Activated T-cell treated with anti-CD3 and anti-CD28 coated beads, Interleukin-2, amount 50 U/mL, for 4 hours (primary cell): ENCODE data around the gene CCR8. TPM values are rescaled to one million over a fixed set of nuclear protein-coding genes. Genes with fewer than 3 reads are reported as not detected.

Experiments used
- ATAC-seq, 2 donors: fragments of 200-7000 bp; cut with Tn5 transposase; one replicate each; pipeline ENCODE4 v1.10.0; 2021
- DNase-seq: peaks from one replicate; pipeline ENCODE4 v3.0.0-alpha.2; 2020
- H3K27me3 Mint-ChIP-seq: one replicate; pipeline ENCODE4 v1.8.0; 2021; ENCODE audit warnings: low read depth, mixed read lengths
- H3K36me3 Mint-ChIP-seq: one replicate; pipeline ENCODE4 v1.8.0; 2022; ENCODE audit warnings: mixed read lengths; ENCODE audit not compliant: insufficient read depth
- H3K4me1 Mint-ChIP-seq: one replicate; pipeline ENCODE4 v1.8.0; 2021; ENCODE audit warnings: low read depth, mixed read lengths
- H3K4me3 Mint-ChIP-seq: one replicate; pipeline ENCODE4 v1.8.0; 2021; ENCODE audit warnings: mild to moderate bottlenecking, moderate library complexity, mixed read lengths
- H3K9me3 Mint-ChIP-seq: one replicate; pipeline ENCODE4 v1.8.0; 2021; ENCODE audit warnings: mixed read lengths
- total RNA-seq, 3 donors: library from RNA; stranded (reverse); gene quantifications; one replicate each; pipeline ENCODE4 v1.2.1, GENCODE V29; 2021

CCR8 gene
- total RNA-seq, 3 donors from 2014 or later = 0.40 to 1.4 (median 0.87) TPM

DNA sequence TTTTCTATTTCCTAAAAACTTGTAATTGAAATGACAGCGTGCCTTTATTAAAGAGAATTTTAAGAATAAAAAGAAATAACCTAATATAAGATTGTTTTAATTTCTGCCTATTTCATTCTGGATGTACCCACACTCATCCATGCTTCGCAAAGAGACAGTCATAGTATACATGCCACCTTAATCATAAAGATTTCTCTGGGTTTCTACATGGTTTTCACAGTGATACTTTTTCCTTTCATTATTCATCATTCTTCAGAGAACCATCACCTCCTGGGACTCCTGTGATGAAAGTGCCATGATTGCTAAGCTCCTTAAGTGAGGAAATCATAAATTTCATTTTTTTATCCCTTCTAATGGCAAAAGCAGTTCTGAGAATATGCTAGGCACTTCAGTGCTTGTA is 4.3 kb upstream of the CCR8 start:
- no peak for DNase-seq
- Mint-ChIP-seq H3K36me3 (no peaks in the 10 kb centered on the region), H3K9me3 (no peaks in the 10 kb centered on the region), H3K27me3 (no peaks in the 10 kb centered on the region), H3K4me1 (peaks cover 48% of the 10 kb centered on the region), H3K4me3 (no peak overlapping the region)
- ATAC-seq = peak; percentile 51 to 65

DNA sequence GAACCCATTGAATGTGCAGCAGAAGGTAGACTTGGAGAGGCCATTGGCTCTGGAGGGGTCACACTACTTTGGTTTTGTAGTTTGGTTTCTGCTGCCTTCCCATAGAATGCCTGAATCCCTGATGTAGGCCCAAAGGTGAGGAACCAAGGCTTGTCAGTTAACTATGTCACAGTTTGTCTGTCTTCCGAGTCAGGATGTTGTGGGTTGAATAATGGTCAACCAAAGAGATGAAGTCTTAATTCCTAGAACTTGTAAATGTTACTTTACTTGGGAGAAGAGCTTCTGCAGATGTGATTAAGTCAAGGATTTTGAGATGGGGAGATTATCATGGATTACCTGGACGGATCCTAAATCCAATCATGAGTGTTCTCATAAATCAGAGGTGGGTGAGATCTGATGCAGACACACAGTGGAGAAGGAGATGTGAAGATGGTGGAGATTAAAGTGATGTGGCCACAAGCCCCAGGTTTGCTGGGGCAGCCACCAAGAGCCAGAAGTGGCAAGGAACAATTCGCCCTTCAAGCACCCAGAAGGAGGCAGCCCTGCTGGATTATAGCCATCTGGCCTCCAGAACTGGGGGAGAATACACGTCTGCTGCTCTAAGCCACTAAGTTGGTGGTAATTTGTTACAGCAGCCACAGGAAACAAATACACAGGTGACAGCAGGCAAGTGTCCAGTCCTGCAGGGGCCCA is 2.3 kb upstream of the CCR8 start:
- Mint-ChIP-seq H3K4me1 (peaks cover 41% of the 10 kb centered on the region), H3K9me3 (no peaks in the 10 kb centered on the region), H3K27me3 (no peaks in the 10 kb centered on the region), H3K36me3 (no peaks in the 10 kb centered on the region), H3K4me3 (no peak overlapping the region)
- ATAC-seq (no peak), DNase-seq (no peak)

DNA sequence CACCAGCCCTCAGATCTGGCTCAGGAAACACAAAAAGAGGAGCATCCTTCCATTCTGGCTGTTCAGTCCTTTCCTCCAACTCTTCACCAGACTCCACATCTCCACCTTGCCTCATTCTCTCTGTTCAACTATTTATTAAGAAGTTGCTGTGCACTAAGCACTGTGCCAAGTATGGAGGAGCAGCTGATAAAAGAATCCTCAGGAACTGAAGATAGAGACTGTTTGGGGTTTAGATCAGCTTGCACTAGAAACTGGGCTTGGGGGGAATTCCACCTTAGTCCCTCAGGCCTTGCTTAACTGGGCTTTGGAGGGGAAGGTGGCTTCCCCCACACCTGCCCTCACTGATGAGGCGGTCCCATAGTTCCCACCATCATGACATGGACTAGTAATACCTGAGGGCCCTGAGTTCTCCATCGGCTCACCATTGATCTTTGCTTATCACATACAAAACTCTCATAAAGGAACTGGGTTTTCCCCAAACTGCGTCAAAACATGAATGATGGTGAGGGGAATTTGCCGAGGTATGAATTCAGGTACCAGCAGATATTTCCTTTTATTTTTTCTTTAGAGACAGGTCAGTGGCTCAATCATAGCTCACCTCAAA is 1.7 kb upstream of the CCR8 start:
- H3K4me1 Mint-ChIP-seq = peaks cover 38% of the 10 kb centered on the region
- DNase-seq = no peak
- H3K4me3 Mint-ChIP-seq = peak overlapping the region; percentile 7
- H3K36me3 Mint-ChIP-seq = no peaks in the 10 kb centered on the region
- ATAC-seq = peak; percentile 70 to 81
- no peaks in the 10 kb centered on the region for H3K9me3 Mint-ChIP-seq
- no peaks in the 10 kb centered on the region for H3K27me3 Mint-ChIP-seq

- peaks cover 3% of the 10 kb centered on the region for H3K27me3 Mint-ChIP-seq
- DNase-seq = no peak
- H3K4me1 Mint-ChIP-seq = peaks cover 23% of the 10 kb centered on the region
- no peak for ATAC-seq
- H3K36me3 Mint-ChIP-seq = no peaks in the 10 kb centered on the region
- H3K9me3 Mint-ChIP-seq = no peaks in the 10 kb centered on the region
- H3K4me3 Mint-ChIP-seq = no peak overlapping the region
Measured at GRCh38 chr3:39330824-39331223, 1.3 kb downstream of the CCR8 start.

GRCh38 chr3:39332525-39332924 is 3.0 kb downstream of the CCR8 start:
- ATAC-seq = no peak
- H3K36me3 Mint-ChIP-seq = no peaks in the 10 kb centered on the region
- peaks cover 3% of the 10 kb centered on the region for H3K27me3 Mint-ChIP-seq
- H3K4me3 Mint-ChIP-seq = no peak overlapping the region
- no peaks in the 10 kb centered on the region for H3K9me3 Mint-ChIP-seq
- peaks cover 14% of the 10 kb centered on the region for H3K4me1 Mint-ChIP-seq
- DNase-seq = no peak

- H3K36me3 Mint-ChIP-seq = no peaks in the 10 kb centered on the region
- H3K9me3 Mint-ChIP-seq = no peaks in the 10 kb centered on the region
- H3K4me3 Mint-ChIP-seq = no peak overlapping the region
- no peak for ATAC-seq
- H3K27me3 Mint-ChIP-seq = peaks cover 3% of the 10 kb centered on the region
- H3K4me1 Mint-ChIP-seq = peaks cover 4% of the 10 kb centered on the region
- no peak for DNase-seq
Measured at GRCh38 chr3:39333607-39334006, 4.1 kb downstream of the CCR8 start.

DNA sequence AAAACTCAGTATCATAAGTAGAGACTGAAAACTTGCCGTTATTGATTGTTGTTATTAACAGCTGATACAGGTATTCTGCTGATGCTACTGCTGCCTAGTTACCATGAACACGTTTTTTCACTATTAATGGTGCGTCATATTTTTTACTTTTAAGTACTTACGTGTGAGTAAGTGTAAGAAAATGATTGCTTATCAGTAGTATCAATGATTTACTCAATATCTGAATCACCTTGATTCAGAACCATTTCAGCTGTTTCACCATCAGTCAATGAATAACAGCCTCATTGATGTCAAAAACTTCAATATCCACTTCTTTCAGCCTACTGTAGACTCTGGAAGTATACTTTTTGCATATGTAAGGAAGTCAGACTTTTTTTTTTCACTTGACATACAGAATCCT is 4.7 kb downstream of the CCR8 start:
- Mint-ChIP-seq H3K36me3 (no peaks in the 10 kb centered on the region), H3K4me3 (no peak overlapping the region), H3K4me1 (peaks cover 4% of the 10 kb centered on the region), H3K9me3 (no peaks in the 10 kb centered on the region), H3K27me3 (peaks cover 3% of the 10 kb centered on the region)
- DNase-seq (no peak), ATAC-seq (no peak)

- no peak overlapping the region for H3K4me3 Mint-ChIP-seq
- DNase-seq (no peak), ATAC-seq (no peak)
- no peaks in the 10 kb centered on the region for H3K4me1 Mint-ChIP-seq
- no peaks in the 10 kb centered on the region for H3K36me3 Mint-ChIP-seq
- H3K27me3 Mint-ChIP-seq = peaks cover 5% of the 10 kb centered on the region
- no peaks in the 10 kb centered on the region for H3K9me3 Mint-ChIP-seq
Measured at GRCh38 chr3:39338201-39338600, 8.7 kb downstream of the CCR8 start.

DNA sequence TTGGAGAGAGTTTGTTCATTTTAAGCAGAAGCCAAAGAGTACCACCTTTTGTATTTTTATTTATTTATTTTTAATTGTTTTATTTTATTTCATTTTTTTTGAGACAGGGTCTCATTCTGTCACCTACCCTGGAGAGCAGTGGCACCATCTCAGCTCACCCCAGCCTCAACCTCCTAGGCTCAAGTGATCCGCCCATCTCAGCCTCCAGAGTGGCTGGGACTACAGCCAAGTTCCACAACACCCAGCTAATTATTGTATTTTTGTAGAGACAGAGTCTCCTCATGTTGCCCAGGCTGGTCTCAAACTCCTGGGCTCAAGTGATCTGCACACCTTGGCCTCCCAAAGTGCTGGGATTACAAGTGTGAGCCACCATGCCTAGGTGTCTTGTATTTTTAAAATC is 9.6 kb downstream of the CCR8 start:
- H3K36me3 Mint-ChIP-seq = no peaks in the 10 kb centered on the region
- ATAC-seq = no peak
- no peaks in the 10 kb centered on the region for H3K9me3 Mint-ChIP-seq
- H3K4me3 Mint-ChIP-seq = no peak overlapping the region
- peaks cover 5% of the 10 kb centered on the region for H3K27me3 Mint-ChIP-seq
- no peaks in the 10 kb centered on the region for H3K4me1 Mint-ChIP-seq
- DNase-seq = no peak

- no peaks in the 10 kb centered on the region for H3K9me3 Mint-ChIP-seq
- peaks cover 17% of the 10 kb centered on the region for H3K4me1 Mint-ChIP-seq
- peaks cover 2% of the 10 kb centered on the region for H3K27me3 Mint-ChIP-seq
- ATAC-seq (no peak), DNase-seq (no peak)
- H3K36me3 Mint-ChIP-seq = no peaks in the 10 kb centered on the region
- H3K4me3 Mint-ChIP-seq = no peak overlapping the region
Measured at GRCh38 chr3:39343076-39343717, 13.7 kb downstream of the CCR8 start.

DNA sequence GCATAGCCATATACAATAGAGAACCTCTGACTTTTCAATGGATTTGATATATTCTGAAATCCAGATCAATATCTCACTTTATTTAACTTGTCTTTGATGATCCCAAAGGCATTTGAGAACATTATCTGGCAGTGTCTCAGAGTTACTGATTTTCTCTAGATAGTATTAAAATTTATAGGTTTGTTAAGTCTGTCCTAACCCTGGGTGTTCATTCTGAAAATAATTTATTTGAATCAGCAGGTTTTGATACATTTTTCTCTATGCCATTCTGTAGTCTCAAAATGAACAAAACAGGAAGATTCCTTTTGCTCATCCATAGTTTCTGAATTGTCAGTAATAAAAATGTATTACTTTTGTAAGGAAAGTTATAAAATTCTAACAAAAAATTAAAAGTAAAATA is 14.3 kb downstream of the CCR8 start:
- no peak for ATAC-seq
- Mint-ChIP-seq H3K36me3 (no peaks in the 10 kb centered on the region), H3K27me3 (peaks cover 2% of the 10 kb centered on the region), H3K4me1 (peaks cover 17% of the 10 kb centered on the region), H3K4me3 (no peak overlapping the region), H3K9me3 (no peaks in the 10 kb centered on the region)
- DNase-seq = no peak

DNA sequence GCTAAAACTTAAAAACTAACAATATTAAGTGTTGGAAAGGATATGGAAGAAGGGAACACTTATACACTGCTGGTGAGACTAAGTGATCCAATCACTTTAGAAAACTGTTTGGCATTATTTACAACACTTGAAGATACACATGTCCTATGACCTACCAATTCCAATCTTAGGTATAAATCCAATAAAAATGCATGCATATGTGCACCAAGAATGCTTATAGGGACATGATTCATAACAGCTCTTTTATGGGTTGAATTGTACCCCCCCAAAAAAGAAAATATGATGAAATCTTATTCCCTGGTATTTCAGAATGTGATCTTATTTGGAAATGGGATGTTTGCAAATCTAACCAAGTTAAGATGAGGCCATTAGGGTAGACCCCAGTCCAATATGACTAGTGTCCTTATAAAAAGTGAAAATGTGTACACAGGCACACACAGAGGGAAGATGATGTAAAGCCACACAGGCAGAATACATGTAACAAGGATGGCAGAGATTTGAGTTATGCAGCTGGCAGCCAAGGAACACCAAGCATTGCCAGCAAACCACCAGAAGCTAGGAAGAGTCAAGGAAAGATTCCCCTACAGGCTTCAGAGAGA is 15.3 kb downstream of the CCR8 start:
- no peak for DNase-seq
- no peak for ATAC-seq
- H3K4me3 Mint-ChIP-seq = no peak overlapping the region
- no peaks in the 10 kb centered on the region for H3K9me3 Mint-ChIP-seq
- H3K27me3 Mint-ChIP-seq = peaks cover 2% of the 10 kb centered on the region
- H3K36me3 Mint-ChIP-seq = no peaks in the 10 kb centered on the region
- H3K4me1 Mint-ChIP-seq = peaks cover 17% of the 10 kb centered on the region

DNA sequence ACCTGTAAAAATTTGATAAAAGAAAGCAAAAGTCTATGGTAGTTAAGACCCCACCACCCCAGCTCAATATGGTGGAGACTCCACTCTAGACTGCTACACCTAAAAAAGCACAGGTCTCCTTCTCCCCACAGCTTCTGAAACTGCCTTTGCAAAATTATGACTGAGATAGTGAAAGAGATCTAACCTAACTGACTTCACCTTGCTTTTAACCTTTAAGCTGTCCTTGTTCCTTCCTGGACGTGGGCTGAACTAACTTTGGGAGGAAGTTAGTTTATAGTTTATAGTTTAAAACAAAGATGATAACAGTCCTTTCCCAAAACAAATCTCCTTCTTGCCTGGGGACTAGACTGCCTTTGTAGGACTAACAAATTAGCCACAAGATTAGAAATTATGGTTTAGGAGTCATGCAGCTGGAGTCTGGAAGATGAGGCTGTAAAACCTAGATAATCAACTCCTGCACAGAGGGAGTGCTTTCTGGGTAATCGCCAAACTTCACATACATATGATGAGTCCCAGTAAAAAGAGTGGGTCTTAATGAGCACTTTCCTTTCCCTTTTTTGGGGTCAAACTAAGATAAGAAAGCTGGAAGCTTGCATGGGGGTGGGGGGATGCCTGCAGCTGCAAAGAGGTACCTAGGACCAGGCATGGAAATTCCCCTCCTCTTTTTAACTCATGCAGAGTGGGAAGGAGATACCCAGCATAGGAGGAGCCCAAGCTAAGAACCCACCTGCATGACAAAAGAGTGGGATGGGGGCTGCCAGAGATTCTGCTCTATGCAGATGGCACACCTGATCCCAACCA is 17.5 kb downstream of the CCR8 start:
- peak in 1 of 2 donors; percentile 62 for ATAC-seq
- H3K4me1 Mint-ChIP-seq = peaks cover 22% of the 10 kb centered on the region
- H3K36me3 Mint-ChIP-seq = no peaks in the 10 kb centered on the region
- no peak overlapping the region for H3K4me3 Mint-ChIP-seq
- H3K9me3 Mint-ChIP-seq = no peaks in the 10 kb centered on the region
- no peak for DNase-seq
- no peaks in the 10 kb centered on the region for H3K27me3 Mint-ChIP-seq

GRCh38 chr3:39347586-39347876 is 18.0 kb downstream of the CCR8 start:
- Mint-ChIP-seq H3K4me1 (peaks cover 22% of the 10 kb centered on the region), H3K4me3 (no peak overlapping the region), H3K27me3 (no peaks in the 10 kb centered on the region), H3K36me3 (no peaks in the 10 kb centered on the region), H3K9me3 (no peaks in the 10 kb centered on the region)
- ATAC-seq (no peak), DNase-seq (no peak)
